PC-3 (cell line): ENCODE measurements around the gene ACTR6.
"Not testable (repeated sequence)": the region's sequence is repeated elsewhere in the genome, so short reads cannot be mapped to it uniquely, and the experiment has no call there.

Source experiments
- EZH2phosphoT487 ChIP-seq: fragments of 300-600 bp; sonication (generic); IDR thresholded peaks from 2 replicates; pipeline ENCODE4 v1.6.1; 2018; ENCODE audit warnings: mild to moderate bottlenecking, antibody characterized with exemption, low read length, borderline replicate concordance
- TF ChIP-seq, protein P1 (sequence below): fragments of 300-600 bp; sonication (generic); conservative IDR thresholded peaks from 2 replicates; pipeline ENCODE4 v1.5.1; 2017; ENCODE audit warnings: antibody characterized with exemption, low read depth, mild to moderate bottlenecking, low read length

DNA sequence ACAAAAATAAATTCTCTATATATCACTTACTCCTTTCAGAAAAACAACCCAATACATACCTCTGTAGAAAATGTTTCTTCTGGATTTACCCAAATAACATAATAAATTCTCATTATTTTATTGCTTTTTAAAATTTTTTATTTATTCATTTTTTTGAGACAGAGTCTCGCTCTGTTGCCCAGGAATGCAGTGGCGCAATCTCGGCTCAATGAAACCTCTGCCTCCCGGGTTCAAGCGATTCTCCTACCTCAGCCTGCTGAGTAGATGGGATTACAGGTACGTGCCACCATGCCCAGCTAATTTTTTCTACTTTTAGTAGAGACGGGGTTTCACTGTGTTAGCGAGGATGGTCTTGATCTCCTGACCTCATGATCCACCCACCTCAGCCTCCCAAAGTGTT, 24.1 kb upstream of the ACTR6 start:
- not testable (repeated sequence) for TF ChIP-seq EZH2phosphoT487
- TF ChIP-seq, protein P1, sequence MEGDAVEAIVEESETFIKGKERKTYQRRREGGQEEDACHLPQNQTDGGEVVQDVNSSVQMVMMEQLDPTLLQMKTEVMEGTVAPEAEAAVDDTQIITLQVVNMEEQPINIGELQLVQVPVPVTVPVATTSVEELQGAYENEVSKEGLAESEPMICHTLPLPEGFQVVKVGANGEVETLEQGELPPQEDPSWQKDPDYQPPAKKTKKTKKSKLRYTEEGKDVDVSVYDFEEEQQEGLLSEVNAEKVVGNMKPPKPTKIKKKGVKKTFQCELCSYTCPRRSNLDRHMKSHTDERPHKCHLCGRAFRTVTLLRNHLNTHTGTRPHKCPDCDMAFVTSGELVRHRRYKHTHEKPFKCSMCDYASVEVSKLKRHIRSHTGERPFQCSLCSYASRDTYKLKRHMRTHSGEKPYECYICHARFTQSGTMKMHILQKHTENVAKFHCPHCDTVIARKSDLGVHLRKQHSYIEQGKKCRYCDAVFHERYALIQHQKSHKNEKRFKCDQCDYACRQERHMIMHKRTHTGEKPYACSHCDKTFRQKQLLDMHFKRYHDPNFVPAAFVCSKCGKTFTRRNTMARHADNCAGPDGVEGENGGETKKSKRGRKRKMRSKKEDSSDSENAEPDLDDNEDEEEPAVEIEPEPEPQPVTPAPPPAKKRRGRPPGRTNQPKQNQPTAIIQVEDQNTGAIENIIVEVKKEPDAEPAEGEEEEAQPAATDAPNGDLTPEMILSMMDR: not testable (repeated sequence)
